ENCODE data around the gene HOXA1. TPM values are rescaled to one million over a fixed set of nuclear protein-coding genes. Genes with fewer than 3 reads are reported as not detected.

The HOXA1 gene
- total and polyA plus RNA-seq, 2 of the 4 experiments (the other 2 are of a cell fraction): 0.54 to 1.8 TPM

GRCh38 chr7:27132214-27132613, 36.4 kb upstream of the HOXA1 start:
- Histone ChIP-seq H3K79me1 (ENCODE audit: low read depth in 1 of 2, low read length in 2 of 2) (peaks cover 24 to 45% of the 10 kb centered on the region in 2 experiments), H2AK5ac (ENCODE audit: low read depth, low read length) (no peak overlapping the region), H3K9me3 (ENCODE audit: control insufficient read depth, insufficient read depth, low read length) (no peaks in the 10 kb centered on the region), H3K9ac (ENCODE audit: low read depth, low read length) (no peak overlapping the region), H3K27ac (ENCODE audit: insufficient read depth, low read length) (no peak overlapping the region), H4K20me1 (ENCODE audit: insufficient read depth, low read length) (no peaks in the 10 kb centered on the region), H4K5ac (ENCODE audit: low read depth, low read length) (no peak overlapping the region), H2AK9ac (replicated peaks; ENCODE audit: low read depth, low read length, poor library complexity) (no peak overlapping the region), H3K36me3 (ENCODE audit: control insufficient read depth, insufficient read depth, low read length) (peaks cover 3% of the 10 kb centered on the region; the same call in 1 of the 2 replicates), H3K4me1 (ENCODE audit: control insufficient read depth, insufficient read depth, low read length) (peaks cover 30% of the 10 kb centered on the region), H3K9me1 (ENCODE audit: insufficient read depth, low read length) (peaks cover 11% of the 10 kb centered on the region), H3K4me3 (ENCODE audit: insufficient read depth, low read depth, low read length) (no peak overlapping the region), H2BK15ac (ENCODE audit: low read depth, low read length) (no peak overlapping the region), H2BK5ac (ENCODE audit: low read depth, low read length, poor library complexity, severe bottlenecking) (no peak overlapping the region), H3K4me2 (ENCODE audit: low read depth, low read length) (no peak overlapping the region), H3K18ac (ENCODE audit: low read depth, low read length) (no peak overlapping the region), H4K91ac (ENCODE audit: insufficient read depth, low read depth, low read length) (no peak overlapping the region), H3K27me3 (ENCODE audit: control insufficient read depth, insufficient read depth, low read length) (no peaks in the 10 kb centered on the region), H2AFZ (replicated peaks; ENCODE audit: low read length, poor library complexity) (no peak overlapping the region), H2BK20ac (ENCODE audit: low read depth, low read length) (no peak overlapping the region), H4K8ac (ENCODE audit: low read depth in 2 of 2, low read length in 2 of 2) (no peak overlapping the region), H3K23ac (ENCODE audit: low read depth, low read length) (no peak overlapping the region), H2BK120ac (ENCODE audit: low read depth, low read length) (no peak overlapping the region), H3K4ac (ENCODE audit: low read depth, low read length) (no peak overlapping the region), H3K56ac (ENCODE audit: extremely low read depth, insufficient read depth, low read length) (no peak overlapping the region; the same call in 1 of the 2 replicates), H3K14ac (replicated peaks; ENCODE audit: low read depth, low read length) (no peak overlapping the region)
- in situ Hi-C loops (cut with MboI; ENCODE audit: low sequenced_read_pairs) (no loop called here), intact Hi-C loops (cut with micrococcal nuclease) (loop anchor here (5.0 kb wide), 1 partner anchor 100 kb away; no protein-coding TSS in a partner anchor), dilution Hi-C loops (cut with HindIII; ENCODE audit: low sequenced_read_pairs, unreplicated experiment) (no loop called here)
- DNase-seq: no peak
- TF ChIP-seq USF2 (IDR thresholded peaks at IDR 0.05; ENCODE audit: low read depth, low read length): no peak
- no peak for TF ChIP-seq BHLHE40 (IDR thresholded peaks at IDR 0.05; ENCODE audit: low read depth, low read length)
- no peak for TF ChIP-seq RAD21 (IDR thresholded peaks at IDR 0.05; ENCODE audit: low read length)
- TF ChIP-seq NFE2L2 (IDR thresholded peaks at IDR 0.05; ENCODE audit: low read depth, low read length): no peak
- TF ChIP-seq RCOR1 (IDR thresholded peaks at IDR 0.05; ENCODE audit: insufficient replicate concordance, low read length): no peak
- no peak for TF ChIP-seq ELK1 (IDR thresholded peaks at IDR 0.05; ENCODE audit: borderline replicate concordance, low read depth, low read length)
- CTCF ChIA-PET: interaction anchor here (0.6 to 1.8 kb wide), 5 partner anchors 9 to 445 kb away, joined by 3 to 5 read pairs (median 4); no protein-coding TSS in a partner anchor
- POLR2A ChIA-PET (ENCODE audit: unreplicated experiment): interaction anchor here (0.8 to 1.1 kb wide), 2 partner anchors 9 to 275 kb away, joined by 3 read pairs; no protein-coding TSS in a partner anchor
- BruUV-seq (replicated peaks): no TSS peak
- WGBS, 2 experiments (ENCODE audit: extremely low coverage in 2 of 2, insufficient read length in 1 of 2): no CpG with 5 or more reads among the region's 2 CpGs
- ATAC-seq (ENCODE audit: low read depth): no peak

All from IMR-90 (cell line).